Peyer's patch (tissue), 4 donors: Measurements from ENCODE around the gene CD4. TPM values are rescaled to one million over a fixed set of nuclear protein-coding genes. Genes with fewer than 3 reads are reported as not detected.

Experiments used
- DNase-seq, 3 donors: peaks; one replicate each; pipeline ENCODE4 v3.0.0-alpha.2; 2017 to 2019
- H3K27ac ChIP-seq, 4 donors: fragments of 200-600 bp; sonication (generic); one replicate each; pipeline ENCODE4 v1.5.1; 2016 to 2019
- H3K27me3 ChIP-seq, 2 donors: fragments of 200-600 bp; sonication (generic); one replicate each; pipeline ENCODE4 v1.5.1; 2019
- H3K36me3 ChIP-seq, 3 donors: fragments of 200-600 bp; sonication (generic); one replicate each; pipeline ENCODE4 v1.5.1; 2016 to 2019
- H3K4me1 ChIP-seq, 4 donors: fragments of 200-600 bp; sonication (generic); one replicate each; pipeline ENCODE4 v1.5.1; 2016 to 2019
- H3K4me3 ChIP-seq, 4 donors: fragments of 200-600 bp; sonication (generic); 1 replicate in 3 of 4; 2 replicates in 1 of 4; pipeline ENCODE4 v1.5.1; 2016 to 2019; ENCODE audit warnings: mild to moderate bottlenecking in 1 of 4
- H3K9me3 ChIP-seq, 4 donors: fragments of 200-600 bp; sonication (generic); one replicate each; pipeline ENCODE4 v1.5.1; 2016 to 2019; ENCODE audit warnings: mild to moderate bottlenecking in 1 of 4
- POLR2A ChIP-seq, 2 donors: fragments of 450-650 bp; IDR thresholded peaks; one replicate each; pipeline ENCODE4 v1.5.1; 2017; ENCODE audit warnings: antibody characterized with exemption in 2 of 2, mild to moderate bottlenecking in 2 of 2, moderate library complexity in 2 of 2
- total RNA-seq, 4 donors: library from RNA; depleted of rRNA; stranded (reverse); fragments of >200 nt; gene quantifications; one replicate each; pipeline ENCODE4 v1.1.0, GENCODE V29; 2016
- TF ChIP-seq, protein P1 (sequence below), 6 experiments: fragments of 450-650 bp in 4 of 6; fragments of 200-600 bp in 2 of 6; sonication (generic) in 1 of 6; IDR thresholded peaks; one replicate each; pipeline ENCODE4 v1.5.1; 2017 to 2019; ENCODE audit warnings: antibody characterized with exemption in 6 of 6, mild to moderate bottlenecking in 3 of 6, moderate library complexity in 1 of 6

Gene CD4
- total RNA-seq, 4 donors from 2014 or later, result 2.1 to 9.1 (median 4.0) TPM

DNA sequence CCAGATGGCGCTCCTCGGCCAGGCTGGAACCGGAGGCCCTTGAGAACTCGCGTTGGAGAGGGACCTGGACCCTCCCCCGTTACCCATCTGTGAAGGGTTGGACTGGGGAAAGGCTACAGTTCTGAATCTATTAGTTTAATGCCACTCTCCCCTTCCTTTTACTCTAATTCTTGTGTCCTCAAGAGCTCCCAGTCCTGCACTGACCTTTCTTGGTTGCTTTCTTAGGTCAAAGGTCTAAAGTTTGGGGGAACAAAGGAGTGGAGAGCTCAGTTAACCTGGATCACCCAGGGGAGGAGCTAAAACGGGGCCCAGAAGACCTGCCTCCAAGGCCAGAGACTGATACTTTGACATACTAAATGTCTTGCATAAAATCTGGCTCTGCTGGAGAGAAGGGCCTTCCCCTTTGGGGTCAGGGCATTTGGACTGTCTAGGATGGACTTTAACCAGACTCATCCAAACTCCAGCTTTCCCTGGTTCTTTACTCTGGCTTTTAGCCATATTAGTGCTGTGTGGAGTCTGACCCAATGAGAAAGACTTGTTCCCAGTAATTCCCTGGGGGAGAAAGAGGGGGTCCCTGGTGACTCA, 35.5 kb upstream of the CD4 start:
- no peaks in the 10 kb centered on the region for H3K9me3 ChIP-seq
- H3K4me1 ChIP-seq, result peaks cover 0 to 16% (median 3%) of the 10 kb centered on the region in 4 donors
- H3K27me3 ChIP-seq, result no peaks in the 10 kb centered on the region
- DNase-seq, result no peak
- no peak for TF ChIP-seq POLR2A (IDR thresholded peaks at IDR 0.05)
- TF ChIP-seq, protein P1, sequence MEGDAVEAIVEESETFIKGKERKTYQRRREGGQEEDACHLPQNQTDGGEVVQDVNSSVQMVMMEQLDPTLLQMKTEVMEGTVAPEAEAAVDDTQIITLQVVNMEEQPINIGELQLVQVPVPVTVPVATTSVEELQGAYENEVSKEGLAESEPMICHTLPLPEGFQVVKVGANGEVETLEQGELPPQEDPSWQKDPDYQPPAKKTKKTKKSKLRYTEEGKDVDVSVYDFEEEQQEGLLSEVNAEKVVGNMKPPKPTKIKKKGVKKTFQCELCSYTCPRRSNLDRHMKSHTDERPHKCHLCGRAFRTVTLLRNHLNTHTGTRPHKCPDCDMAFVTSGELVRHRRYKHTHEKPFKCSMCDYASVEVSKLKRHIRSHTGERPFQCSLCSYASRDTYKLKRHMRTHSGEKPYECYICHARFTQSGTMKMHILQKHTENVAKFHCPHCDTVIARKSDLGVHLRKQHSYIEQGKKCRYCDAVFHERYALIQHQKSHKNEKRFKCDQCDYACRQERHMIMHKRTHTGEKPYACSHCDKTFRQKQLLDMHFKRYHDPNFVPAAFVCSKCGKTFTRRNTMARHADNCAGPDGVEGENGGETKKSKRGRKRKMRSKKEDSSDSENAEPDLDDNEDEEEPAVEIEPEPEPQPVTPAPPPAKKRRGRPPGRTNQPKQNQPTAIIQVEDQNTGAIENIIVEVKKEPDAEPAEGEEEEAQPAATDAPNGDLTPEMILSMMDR (IDR thresholded peaks at IDR 0.05), result peak in 4 of 6 experiments; percentile 93 to 98 (median 96)
- peak overlapping the region; percentile 97 to 99 (median 98) for H3K27ac ChIP-seq
- H3K4me3 ChIP-seq, result peak overlapping the region in 1 of 4 donors; percentile 91
- H3K36me3 ChIP-seq, result peaks cover 0 to 29% (median 0%) of the 10 kb centered on the region in 3 donors

DNA sequence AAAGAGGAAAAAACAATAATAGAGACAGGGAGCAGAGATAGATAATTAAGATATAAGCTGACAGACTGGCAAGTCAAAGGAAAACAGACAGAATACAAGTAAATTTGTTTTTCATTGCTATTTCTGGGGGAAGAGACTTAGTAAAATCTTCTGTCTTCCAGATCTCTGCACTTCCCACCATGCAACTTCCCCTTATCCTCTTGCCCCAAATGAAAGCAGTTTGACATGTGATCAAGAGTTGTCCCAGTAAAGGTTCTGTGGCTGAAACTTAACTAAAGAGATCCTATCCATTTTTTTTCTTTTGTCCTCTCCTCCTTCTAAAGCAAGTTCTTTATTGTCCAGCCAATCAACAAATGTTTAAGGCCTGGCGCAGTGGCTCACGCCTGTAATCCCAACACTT, 34.9 kb upstream of the CD4 start:
- Histone ChIP-seq H3K4me3 (no peak overlapping the region), H3K4me1 (peaks cover 0 to 16% (median 3%) of the 10 kb centered on the region in 4 donors), H3K27me3 (no peaks in the 10 kb centered on the region), H3K36me3 (peaks cover 0 to 24% (median 0%) of the 10 kb centered on the region in 3 donors), H3K27ac (peak overlapping the region in 3 of 4 donors; percentile 98 to 99 (median 99)), H3K9me3 (no peaks in the 10 kb centered on the region)
- TF ChIP-seq, protein P1 (IDR thresholded peaks at IDR 0.05), result no peak
- no peak for TF ChIP-seq POLR2A (IDR thresholded peaks at IDR 0.05)
- no peak for DNase-seq

DNA sequence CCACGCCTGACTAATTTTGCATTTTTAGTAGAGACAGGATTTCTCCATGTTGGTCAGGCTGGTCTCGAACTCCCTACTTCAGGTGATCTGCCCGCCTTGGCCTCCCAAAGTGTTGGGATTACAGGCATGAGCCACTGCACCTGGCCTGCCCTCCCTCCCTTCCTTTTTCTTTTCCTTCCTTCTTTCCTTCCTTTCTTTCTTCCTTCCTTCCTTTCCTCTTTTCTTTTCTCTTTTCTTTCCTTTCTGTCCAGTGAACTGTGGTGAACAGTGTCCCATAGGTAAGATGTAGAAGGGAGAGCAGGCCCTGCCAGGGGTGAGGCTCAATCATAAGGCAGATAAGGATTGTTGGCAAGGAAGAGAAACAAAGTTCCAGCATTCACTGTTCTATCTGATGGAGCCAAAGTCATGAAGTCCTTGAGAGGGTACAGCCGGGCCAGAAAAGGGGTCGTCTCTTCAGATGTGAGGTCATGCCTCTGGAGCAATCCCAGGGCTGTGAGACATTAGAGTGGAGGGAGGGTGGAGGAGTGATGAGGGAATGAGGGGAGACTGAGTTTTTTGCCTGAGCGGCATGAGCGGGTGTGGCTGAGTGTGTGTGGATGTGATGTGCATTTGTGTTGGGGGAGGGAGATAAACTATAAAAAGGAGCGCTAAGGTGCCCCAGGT, 32.2 kb upstream of the CD4 start:
- H3K27me3 ChIP-seq, result no peaks in the 10 kb centered on the region
- DNase-seq, result no peak
- TF ChIP-seq POLR2A (IDR thresholded peaks at IDR 0.05), result no peak
- TF ChIP-seq, protein P1 (IDR thresholded peaks at IDR 0.05), result no peak

DNA sequence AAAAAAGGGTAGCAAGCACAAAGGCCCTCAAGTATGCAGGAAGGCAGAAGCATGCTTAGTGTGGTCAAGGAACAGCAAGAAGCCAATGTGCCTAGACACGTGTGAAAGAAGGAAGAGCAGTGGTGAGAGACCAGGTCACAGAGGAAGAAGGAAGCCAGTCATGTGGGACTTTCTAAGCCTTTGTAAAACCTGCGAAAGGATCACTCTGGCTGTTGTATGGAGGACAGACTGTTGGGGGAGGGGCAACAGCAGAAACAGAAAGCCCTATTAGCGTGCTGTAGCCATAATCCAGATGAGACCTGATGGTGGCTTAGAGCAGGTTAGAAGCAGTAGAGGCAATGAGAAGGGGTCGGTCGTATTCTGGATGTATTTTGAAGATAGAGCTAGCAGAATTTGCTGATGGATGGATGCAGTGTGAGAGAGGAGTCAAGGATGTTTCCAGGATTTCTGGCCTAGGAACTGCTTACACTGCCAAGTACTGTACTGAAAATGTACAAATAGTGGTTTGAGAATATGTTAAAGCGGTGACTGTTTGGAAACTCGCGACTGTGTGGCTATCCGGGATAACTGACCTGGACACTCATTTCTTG, 30.7 kb upstream of the CD4 start:
- Histone ChIP-seq H3K4me1 (peaks cover 0 to 10% (median 0%) of the 10 kb centered on the region in 4 donors), H3K9me3 (no peaks in the 10 kb centered on the region), H3K27me3 (no peaks in the 10 kb centered on the region), H3K4me3 (no peak overlapping the region), H3K27ac (no peak overlapping the region), H3K36me3 (no peaks in the 10 kb centered on the region)
- DNase-seq, result no peak
- no peak for TF ChIP-seq POLR2A (IDR thresholded peaks at IDR 0.05)
- TF ChIP-seq, protein P1 (IDR thresholded peaks at IDR 0.05), result no peak

More for the DNA sequence above, 32.2 kb upstream of the CD4 start:
- Histone ChIP-seq H3K9me3 (no peaks in the 10 kb centered on the region), H3K4me3 (no peak overlapping the region), H3K27ac (no peak overlapping the region), H3K36me3 (no peaks in the 10 kb centered on the region), H3K4me1 (peaks cover 0 to 8% (median under 1%) of the 10 kb centered on the region in 4 donors)

DNA sequence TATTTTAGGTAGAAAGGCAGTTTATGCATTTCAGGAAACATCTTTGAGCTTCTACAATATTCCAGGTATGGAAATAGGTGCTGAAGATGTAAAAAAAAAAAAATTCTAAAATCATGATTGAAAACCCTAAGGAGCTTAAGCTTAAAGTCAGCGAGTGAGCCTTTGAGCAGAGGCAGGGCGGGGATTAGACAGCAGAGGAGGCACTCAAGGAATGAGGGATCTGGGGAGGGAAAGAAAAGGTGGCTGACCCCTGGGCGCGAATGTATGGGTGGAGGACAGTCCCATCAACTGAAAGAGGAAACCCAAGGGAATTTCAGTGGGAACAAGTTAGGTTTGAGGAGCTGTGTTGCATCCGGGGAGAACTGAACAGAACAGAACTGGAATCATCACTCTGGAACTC, 29.6 kb upstream of the CD4 start:
- no peak for DNase-seq
- TF ChIP-seq, protein P1 (IDR thresholded peaks at IDR 0.05), result no peak
- no peak for TF ChIP-seq POLR2A (IDR thresholded peaks at IDR 0.05)
- H3K27me3 ChIP-seq, result no peaks in the 10 kb centered on the region
- peaks cover 0 to 12% (median 0%) of the 10 kb centered on the region in 4 donors for H3K4me1 ChIP-seq
- no peaks in the 10 kb centered on the region for H3K9me3 ChIP-seq
- no peak overlapping the region for H3K4me3 ChIP-seq
- no peaks in the 10 kb centered on the region for H3K36me3 ChIP-seq
- no peak overlapping the region for H3K27ac ChIP-seq
